BE2C (cell line): ENCODE measurements around the gene ABTB2.

Source experiments
- DNase-seq: peaks from one replicate; pipeline ENCODE4 v3.0.0-alpha.2; 2020
- H3K27me3 ChIP-seq: fragments of 250-450 bp; sonication (Bioruptor Pico); 2 replicates; pipeline ENCODE4 v1.5.1; 2020; ENCODE audit warnings: mild to moderate bottlenecking
- H3K36me3 ChIP-seq: fragments of 250-450 bp; sonication (Bioruptor Pico); 2 replicates; pipeline ENCODE4 v1.5.1; 2020; ENCODE audit warnings: mild to moderate bottlenecking
- H3K4me1 ChIP-seq: fragments of 250-450 bp; sonication (Bioruptor Pico); 2 replicates; pipeline ENCODE4 v1.5.1; 2020
- H3K4me3 ChIP-seq: 2 replicates; pipeline ENCODE4 v1.5.1; 2011; ENCODE audit warnings: low read depth, low read length
- H3K9me3 ChIP-seq: fragments of 250-450 bp; sonication (Bioruptor Pico); 2 replicates; pipeline ENCODE4 v1.5.1; 2020
- TF ChIP-seq, protein P1 (sequence below): IDR thresholded peaks from 2 replicates; pipeline ENCODE4 v1.5.1; 2012; ENCODE audit warnings: mild to moderate bottlenecking, low read depth, low read length

ABTB2 gene

DNA sequence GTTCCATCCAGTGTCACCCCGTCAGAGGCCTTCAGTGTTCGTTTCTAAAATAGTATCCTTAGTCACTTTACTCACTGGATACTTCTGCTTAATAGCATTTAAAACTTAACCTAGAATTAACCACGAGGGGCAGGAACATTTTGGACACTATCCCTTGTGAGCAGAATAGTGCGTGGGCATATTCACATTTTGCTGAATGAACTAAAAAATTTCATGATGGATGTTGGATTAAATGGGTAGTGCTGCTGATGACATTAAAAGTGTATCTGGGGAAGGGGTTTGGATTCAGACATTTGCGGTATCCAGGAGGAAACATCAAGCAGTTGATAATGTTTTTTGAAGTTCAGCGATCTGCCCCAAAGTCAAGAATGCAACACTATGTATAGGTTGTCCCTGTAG is 253.1 kb downstream of the ABTB2 start:
- Histone ChIP-seq H3K4me3 (peak overlapping the region; percentile 86), H3K4me1 (no peaks in the 10 kb centered on the region), H3K36me3 (peaks cover 16% of the 10 kb centered on the region), H3K9me3 (no peaks in the 10 kb centered on the region), H3K27me3 (no peaks in the 10 kb centered on the region)
- no peak for DNase-seq
- TF ChIP-seq, protein P1, sequence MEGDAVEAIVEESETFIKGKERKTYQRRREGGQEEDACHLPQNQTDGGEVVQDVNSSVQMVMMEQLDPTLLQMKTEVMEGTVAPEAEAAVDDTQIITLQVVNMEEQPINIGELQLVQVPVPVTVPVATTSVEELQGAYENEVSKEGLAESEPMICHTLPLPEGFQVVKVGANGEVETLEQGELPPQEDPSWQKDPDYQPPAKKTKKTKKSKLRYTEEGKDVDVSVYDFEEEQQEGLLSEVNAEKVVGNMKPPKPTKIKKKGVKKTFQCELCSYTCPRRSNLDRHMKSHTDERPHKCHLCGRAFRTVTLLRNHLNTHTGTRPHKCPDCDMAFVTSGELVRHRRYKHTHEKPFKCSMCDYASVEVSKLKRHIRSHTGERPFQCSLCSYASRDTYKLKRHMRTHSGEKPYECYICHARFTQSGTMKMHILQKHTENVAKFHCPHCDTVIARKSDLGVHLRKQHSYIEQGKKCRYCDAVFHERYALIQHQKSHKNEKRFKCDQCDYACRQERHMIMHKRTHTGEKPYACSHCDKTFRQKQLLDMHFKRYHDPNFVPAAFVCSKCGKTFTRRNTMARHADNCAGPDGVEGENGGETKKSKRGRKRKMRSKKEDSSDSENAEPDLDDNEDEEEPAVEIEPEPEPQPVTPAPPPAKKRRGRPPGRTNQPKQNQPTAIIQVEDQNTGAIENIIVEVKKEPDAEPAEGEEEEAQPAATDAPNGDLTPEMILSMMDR = no peak
